Urinary bladder (tissue), 4 donors: Measurements from ENCODE around the gene TMEM181. TPM values are rescaled to one million over a fixed set of nuclear protein-coding genes. Genes with fewer than 3 reads are reported as not detected.

ENCODE experiments used
- DNase-seq: peaks from one replicate; pipeline ENCODE4 v3.0.0-alpha.2; 2015; ENCODE audit errors: extremely low spot score
- H3K27ac ChIP-seq: one replicate; pipeline ENCODE4 v1.5.1; 2013; ENCODE audit warnings: low read depth, mild to moderate bottlenecking, moderate library complexity
- H3K36me3 ChIP-seq: one replicate; pipeline ENCODE4 v1.6.1; 2013; ENCODE audit warnings: mild to moderate bottlenecking, moderate library complexity; ENCODE audit not compliant: insufficient read depth
- H3K4me1 ChIP-seq: one replicate; pipeline ENCODE4 v1.6.1; 2013; ENCODE audit warnings: mild to moderate bottlenecking, moderate library complexity; ENCODE audit not compliant: insufficient read depth
- H3K4me3 ChIP-seq: one replicate; pipeline ENCODE4 v1.5.1; 2013; ENCODE audit warnings: low read depth, low read length
- WGBS: extraction: QIAGEN DNeasy Blood & Tissue Kit; methylation state at CpG from one replicate; pipeline ENCODE4 v1.1.7; 2013; 5-methylcytosine and 5-hydroxymethylcytosine counted together
- polyA plus RNA-seq: library from polyadenylated mRNA; stranded (reverse); fragments of 200-250 nt; gene quantifications from one replicate; pipeline ENCODE4 v1.2.3, GENCODE V29; 2013
- total RNA-seq: library from RNA; depleted of rRNA; stranded (reverse); fragments of >200 nt; gene quantifications from one replicate; pipeline ENCODE4 v1.2.3, GENCODE V29; 2014
- donor health status: healthy with polysubstance abuse.
- donor health status: healthy.

Gene TMEM181
- total and polyA plus RNA-seq, 2 donors = 23.8 to 41.4 TPM

DNA sequence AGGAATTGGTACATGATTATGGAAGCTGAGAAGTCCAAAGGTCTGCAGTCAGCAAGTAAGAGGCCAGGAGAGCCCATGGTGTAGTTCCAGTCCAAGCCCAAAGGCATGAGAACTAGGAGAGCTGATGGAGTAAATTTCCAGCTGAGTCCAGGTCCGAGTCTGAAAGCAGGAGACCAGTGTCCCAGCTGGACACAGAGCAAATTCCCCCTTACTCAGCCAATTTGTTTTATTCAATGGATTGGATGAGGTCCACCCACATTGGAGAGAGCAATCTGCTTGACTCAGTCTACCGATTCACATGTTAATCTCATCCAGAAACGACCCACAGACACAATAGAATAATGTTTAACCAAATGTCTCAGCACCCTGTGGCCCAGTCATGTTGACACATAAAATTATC, 14.9 kb downstream of the TMEM181 start:
- Histone ChIP-seq H3K36me3 (no peaks in the 10 kb centered on the region), H3K27ac (no peak overlapping the region), H3K4me1 (peaks cover 2% of the 10 kb centered on the region), H3K4me3 (no peak overlapping the region)
- no peak for DNase-seq
- WGBS = 85% methylated on average over 3 of the region's 3 CpGs

- no peak for DNase-seq
- 86% methylated on average over 4 of the region's 4 CpGs for WGBS
- Histone ChIP-seq H3K4me3 (no peak overlapping the region), H3K27ac (no peak overlapping the region), H3K36me3 (no peaks in the 10 kb centered on the region), H3K4me1 (peaks cover 2% of the 10 kb centered on the region)
Measured at GRCh38 chr6:158575550-158575949, 15.7 kb downstream of the TMEM181 start.

- Histone ChIP-seq H3K36me3 (peaks cover 8% of the 10 kb centered on the region), H3K4me1 (no peaks in the 10 kb centered on the region), H3K4me3 (no peak overlapping the region), H3K27ac (no peak overlapping the region)
- WGBS = 91% methylated on average over 8 of the region's 8 CpGs
- DNase-seq = no peak
Measured at GRCh38 chr6:158584236-158584651, 24.4 kb downstream of the TMEM181 start.

DNA sequence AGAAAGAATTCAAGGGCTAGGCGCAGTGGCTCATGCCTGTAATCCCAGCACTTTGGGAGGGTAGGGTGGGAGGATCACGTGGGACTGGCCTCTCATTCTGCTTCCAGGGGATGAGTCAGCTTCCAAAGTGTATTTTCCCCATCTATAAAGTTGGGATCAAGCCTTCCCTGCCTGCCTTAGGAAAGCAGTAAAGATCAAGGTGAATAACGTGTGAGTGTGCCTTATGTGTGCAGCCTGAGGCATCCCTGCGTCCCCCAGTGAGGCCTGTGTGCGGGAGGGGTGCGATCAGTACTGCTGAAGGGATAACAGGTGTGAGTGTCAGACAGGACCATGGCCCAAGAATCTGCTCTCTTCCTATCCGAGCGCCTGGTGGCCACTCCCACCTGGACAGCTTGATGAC, 26.8 kb downstream of the TMEM181 start:
- Histone ChIP-seq H3K27ac (no peak overlapping the region), H3K4me1 (no peaks in the 10 kb centered on the region), H3K36me3 (peaks cover 8% of the 10 kb centered on the region), H3K4me3 (no peak overlapping the region)
- 97% methylated on average over 8 of the region's 8 CpGs for WGBS
- DNase-seq = no peak

- Histone ChIP-seq H3K36me3 (peaks cover 8% of the 10 kb centered on the region), H3K4me1 (no peaks in the 10 kb centered on the region), H3K27ac (no peak overlapping the region), H3K4me3 (no peak overlapping the region)
- WGBS = 95% methylated on average over 8 of the region's 8 CpGs
- DNase-seq = no peak
Measured at GRCh38 chr6:158589366-158589765, 29.5 kb downstream of the TMEM181 start.

- H3K27ac ChIP-seq = no peak overlapping the region
- no peak for DNase-seq
- H3K4me3 ChIP-seq = no peak overlapping the region
- no peaks in the 10 kb centered on the region for H3K4me1 ChIP-seq
- H3K36me3 ChIP-seq = peaks cover 5% of the 10 kb centered on the region
- 86% methylated on average over 7 of the region's 7 CpGs for WGBS
Measured at GRCh38 chr6:158591134-158591809, 31.4 kb downstream of the TMEM181 start.

DNA sequence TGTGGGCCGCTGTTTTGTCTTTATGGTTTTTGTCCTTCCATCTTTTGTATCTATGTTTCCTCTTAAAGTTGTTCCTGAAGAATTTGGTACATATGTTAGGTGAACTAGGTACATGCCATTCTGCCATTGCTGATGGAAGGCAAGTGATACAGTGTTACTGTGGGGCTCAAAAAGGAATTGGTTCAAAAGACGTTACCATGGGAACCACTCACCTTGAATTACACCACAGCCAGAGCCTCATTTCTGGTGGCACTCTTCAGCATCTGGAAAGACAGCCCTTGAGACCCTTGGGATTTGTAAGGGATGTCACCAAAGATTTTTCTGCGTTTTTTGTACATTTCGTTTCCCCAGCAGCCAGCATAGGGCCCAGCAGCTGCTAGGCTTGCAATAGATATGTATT, 31.9 kb downstream of the TMEM181 start:
- Histone ChIP-seq H3K4me1 (no peaks in the 10 kb centered on the region), H3K4me3 (no peak overlapping the region), H3K36me3 (peaks cover 5% of the 10 kb centered on the region), H3K27ac (no peak overlapping the region)
- 95% methylated on average over 4 of the region's 4 CpGs for WGBS
- DNase-seq = no peak

DNA sequence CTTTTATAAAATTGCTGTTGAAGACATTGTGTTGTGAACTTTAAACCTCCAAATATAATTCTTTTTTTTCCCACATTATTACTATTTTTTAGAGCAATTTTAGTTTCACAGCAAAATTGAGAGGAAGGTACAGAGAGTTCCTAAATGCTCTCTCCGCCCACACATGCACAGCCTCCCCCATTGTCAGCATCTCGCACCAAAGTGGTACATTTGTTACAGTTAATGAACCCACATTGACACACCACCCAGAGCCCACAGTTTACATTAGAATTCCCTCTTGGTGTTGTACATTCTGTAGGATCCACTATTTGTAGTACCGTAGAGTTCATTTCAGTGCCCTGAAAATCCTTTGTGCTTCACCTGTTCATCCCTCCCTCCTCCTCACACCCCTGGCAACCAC, 33.8 kb downstream of the TMEM181 start:
- no peak for DNase-seq
- WGBS = 95% methylated on average over 3 of the region's 3 CpGs
- peaks cover 7% of the 10 kb centered on the region for H3K36me3 ChIP-seq

DNA sequence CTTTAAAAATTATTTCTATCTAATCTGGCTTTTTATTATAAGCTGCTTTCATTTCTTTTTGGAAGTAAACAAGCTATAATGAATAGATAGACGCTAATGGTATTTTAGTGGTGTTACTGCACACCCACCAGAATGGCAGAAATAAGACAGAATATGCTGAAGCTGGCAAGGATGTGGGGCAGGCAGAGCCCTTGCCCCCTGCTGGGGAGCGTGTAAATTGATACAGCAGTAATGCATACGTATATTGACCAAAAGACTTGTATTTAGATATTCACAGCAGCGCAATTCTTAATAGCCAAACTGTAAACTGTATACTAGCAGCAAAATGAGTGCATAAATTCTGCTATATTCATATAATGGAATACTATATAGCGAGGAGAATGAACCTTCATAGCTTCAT, 35.3 kb downstream of the TMEM181 start:
- 85% methylated on average over 5 of the region's 5 CpGs for WGBS
- DNase-seq = no peak
- Histone ChIP-seq H3K27ac (no peak overlapping the region), H3K4me3 (no peak overlapping the region), H3K36me3 (peaks cover 2% of the 10 kb centered on the region), H3K4me1 (no peaks in the 10 kb centered on the region)

More for the DNA sequence above, 33.8 kb downstream of the TMEM181 start:
- no peaks in the 10 kb centered on the region for H3K4me1 ChIP-seq
- H3K27ac ChIP-seq = no peak overlapping the region
- no peak overlapping the region for H3K4me3 ChIP-seq

- 74% methylated on average over 6 of the region's 6 CpGs for WGBS
- Histone ChIP-seq H3K4me3 (no peak overlapping the region), H3K36me3 (peaks cover 2% of the 10 kb centered on the region), H3K4me1 (no peaks in the 10 kb centered on the region), H3K27ac (no peak overlapping the region)
- no peak for DNase-seq
Measured at GRCh38 chr6:158596861-158597260, 37.0 kb downstream of the TMEM181 start.

- Histone ChIP-seq H3K4me3 (no peak overlapping the region), H3K4me1 (no peaks in the 10 kb centered on the region), H3K36me3 (peaks cover 2% of the 10 kb centered on the region), H3K27ac (no peak overlapping the region)
- WGBS = 97% methylated on average over 4 of the region's 4 CpGs
- DNase-seq = no peak
Measured at GRCh38 chr6:158597565-158597964, 37.7 kb downstream of the TMEM181 start.

- DNase-seq = no peak
- Histone ChIP-seq H3K4me1 (no peaks in the 10 kb centered on the region), H3K36me3 (peaks cover 2% of the 10 kb centered on the region), H3K4me3 (no peak overlapping the region), H3K27ac (no peak overlapping the region)
- WGBS = 91% methylated on average over 18 of the region's 18 CpGs
Measured at GRCh38 chr6:158599635-158600034, 39.7 kb downstream of the TMEM181 start.

DNA sequence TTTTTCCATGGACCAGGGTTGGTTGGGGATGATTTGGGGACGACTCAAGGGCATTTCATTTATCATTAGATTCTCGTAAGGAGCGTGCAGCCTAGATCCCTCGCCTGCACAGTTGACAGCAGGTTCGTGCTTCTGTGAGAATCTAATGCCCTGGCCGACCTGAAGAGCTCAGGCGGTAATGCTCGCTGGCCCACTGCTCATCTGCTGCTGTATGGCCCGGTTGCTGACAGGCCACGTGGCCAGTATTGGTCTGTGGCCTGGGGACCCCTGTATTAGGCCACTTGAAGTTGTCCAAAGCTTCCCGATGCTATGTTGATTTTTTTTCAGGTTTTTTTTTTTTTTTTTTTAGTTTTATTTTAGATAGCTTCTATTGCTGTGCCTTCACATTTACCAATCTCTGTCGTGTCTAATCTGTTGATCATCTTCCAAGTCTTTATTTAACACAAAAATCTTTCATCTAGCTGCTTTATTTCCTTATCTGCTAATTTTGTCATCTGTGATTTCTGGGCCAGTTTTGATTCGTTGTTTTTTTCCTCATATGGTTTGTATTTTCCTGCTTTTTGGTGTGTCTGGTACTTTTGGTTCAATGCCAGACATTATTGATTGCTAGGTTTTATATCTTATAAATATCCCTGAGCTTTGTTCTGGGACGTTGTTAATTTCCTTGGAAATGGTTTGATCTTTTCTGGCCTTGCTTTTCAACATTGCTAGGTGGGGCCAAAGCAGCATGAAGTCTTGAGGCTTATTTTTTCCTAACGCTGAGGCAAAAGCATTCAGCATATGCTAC, 43.6 kb downstream of the TMEM181 start:
- no peaks in the 10 kb centered on the region for H3K36me3 ChIP-seq
- H3K4me3 ChIP-seq = no peak overlapping the region
- H3K27ac ChIP-seq = no peak overlapping the region
- WGBS = 79% methylated on average over 15 of the region's 15 CpGs
- H3K4me1 ChIP-seq = no peaks in the 10 kb centered on the region
- DNase-seq = no peak

GRCh38 chr6:158604048-158604406, 44.1 kb downstream of the TMEM181 start:
- WGBS = 92% methylated on average over 6 of the region's 6 CpGs

More at GRCh38 chr6:158604048-158604406, 44.1 kb downstream of the TMEM181 start:
- DNase-seq = no peak
- H3K36me3 ChIP-seq = no peaks in the 10 kb centered on the region
- no peaks in the 10 kb centered on the region for H3K4me1 ChIP-seq
- H3K4me3 ChIP-seq = no peak overlapping the region
- no peak overlapping the region for H3K27ac ChIP-seq
